ENCODE results near the gene NAA10. TPM values are rescaled to one million over a fixed set of nuclear protein-coding genes. Genes with fewer than 3 reads are reported as not detected.

NAA10 gene
- polyA plus RNA-seq, 3 donors, result 54.7 to 62.2 (median 61.4) TPM

DNA sequence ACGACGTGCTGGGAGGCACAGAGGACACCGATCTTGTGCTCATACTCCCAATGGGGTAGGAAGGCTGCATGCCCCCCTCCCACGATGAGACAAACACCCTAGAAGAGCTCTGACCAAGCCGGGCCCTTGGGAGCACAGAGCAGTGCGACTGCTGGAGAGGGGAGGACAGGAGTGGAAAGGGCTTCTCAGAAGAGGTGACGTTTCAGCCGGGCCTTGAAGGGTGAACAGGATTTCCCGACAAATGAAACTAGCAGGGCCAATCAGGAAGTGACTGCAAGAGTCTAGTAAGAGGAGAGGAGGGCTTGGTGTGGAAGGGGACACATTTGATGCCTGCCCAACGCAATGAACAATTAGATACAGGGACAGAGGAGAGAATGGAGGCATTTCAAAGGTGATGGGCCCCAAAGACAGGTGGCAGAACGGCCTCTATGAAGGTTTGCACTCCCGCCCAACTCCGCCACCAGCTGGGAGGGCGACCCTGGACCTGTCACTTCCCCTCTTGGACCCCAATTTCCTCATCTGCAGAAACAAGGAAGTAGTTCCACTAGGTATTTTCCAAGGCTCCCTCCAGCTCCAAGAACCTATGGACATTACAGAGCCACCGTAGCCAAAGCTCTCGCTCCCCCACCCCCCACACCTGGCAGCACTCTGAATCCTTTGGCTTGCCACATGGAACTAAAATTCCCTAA is 32.8 kb upstream of the NAA10 start:
- DNase-seq (ENCODE audit: low read depth in 3 of 3, low spot score in 2 of 3), result no peak

DNA sequence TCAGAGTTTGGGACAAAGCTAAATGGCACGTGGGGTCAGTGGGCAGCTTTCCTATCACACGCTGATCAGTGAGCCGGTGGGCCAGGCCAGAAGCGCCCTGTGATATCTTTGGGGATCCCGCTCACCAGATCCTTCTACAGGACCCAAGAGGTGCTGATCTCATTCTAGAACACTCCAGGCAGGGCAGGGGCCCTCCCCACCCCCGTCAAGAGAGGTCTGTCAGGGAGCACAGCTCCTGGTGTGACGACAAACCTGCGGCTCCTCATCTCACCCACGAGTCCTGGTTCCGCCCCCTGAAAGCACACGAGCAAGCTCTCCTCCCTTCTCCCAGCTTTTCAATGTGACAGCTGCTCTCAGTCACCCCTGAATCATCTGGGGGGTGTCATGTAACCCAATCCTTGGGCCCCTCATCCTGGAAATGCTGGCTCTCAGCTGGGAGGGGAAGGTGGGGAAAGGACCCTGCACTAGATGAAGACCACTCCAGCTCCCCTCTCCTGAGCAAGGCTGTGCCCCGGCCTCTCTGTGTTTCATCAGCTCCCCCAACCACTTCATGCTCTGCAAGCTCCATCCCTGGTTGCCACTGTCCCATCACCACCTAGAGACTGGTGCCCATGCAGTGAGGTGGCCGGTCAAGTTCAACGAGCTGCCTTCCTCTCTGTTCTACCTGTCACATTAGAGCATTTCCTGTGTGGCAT is 32.2 kb upstream of the NAA10 start:
- no peak for DNase-seq (ENCODE audit: low read depth in 3 of 3, low spot score in 2 of 3)

DNA sequence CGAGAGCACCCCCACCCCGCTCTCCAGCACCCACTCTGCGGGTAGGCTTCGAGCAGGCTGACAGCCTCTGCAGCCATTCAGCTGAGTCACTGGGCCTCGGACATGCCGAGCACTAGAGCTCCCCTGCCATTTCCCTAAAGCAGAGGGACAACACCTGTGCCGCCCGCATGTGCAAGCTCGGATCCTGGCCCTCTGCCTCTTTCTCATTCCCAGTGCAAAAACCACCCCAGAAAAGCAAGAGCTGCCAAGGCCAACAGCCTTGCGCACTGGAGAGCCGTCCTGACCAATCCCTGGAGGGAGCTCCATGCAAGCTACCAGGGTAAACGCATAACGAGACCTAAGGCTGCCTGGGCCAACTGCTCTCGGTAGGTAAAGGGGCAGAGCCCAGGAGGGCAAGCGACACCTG is 31.4 kb upstream of the NAA10 start:
- DNase-seq (ENCODE audit: low read depth in 3 of 3, low spot score in 2 of 3), result no peak

DNA sequence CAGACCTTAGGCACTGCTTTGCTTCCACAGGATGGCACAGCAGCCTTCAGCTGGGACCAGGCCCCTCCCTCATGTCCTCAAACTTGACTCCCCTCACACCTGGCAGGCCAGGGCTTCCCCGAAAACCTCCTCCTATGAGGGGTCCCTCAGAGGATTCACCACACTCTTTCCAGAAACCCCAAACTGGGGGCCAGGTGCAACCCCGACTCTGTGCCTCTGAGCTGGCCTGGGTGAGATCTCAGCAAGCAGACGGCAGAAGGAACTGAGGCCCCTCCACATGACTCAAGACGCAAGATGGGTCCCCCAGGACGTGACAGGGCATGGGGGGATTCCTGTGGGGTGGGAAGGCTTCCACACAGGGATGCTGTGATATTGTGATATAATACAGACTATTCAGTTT is 30.6 kb upstream of the NAA10 start:
- no peak for DNase-seq (ENCODE audit: low read depth in 3 of 3, low spot score in 2 of 3)

DNA sequence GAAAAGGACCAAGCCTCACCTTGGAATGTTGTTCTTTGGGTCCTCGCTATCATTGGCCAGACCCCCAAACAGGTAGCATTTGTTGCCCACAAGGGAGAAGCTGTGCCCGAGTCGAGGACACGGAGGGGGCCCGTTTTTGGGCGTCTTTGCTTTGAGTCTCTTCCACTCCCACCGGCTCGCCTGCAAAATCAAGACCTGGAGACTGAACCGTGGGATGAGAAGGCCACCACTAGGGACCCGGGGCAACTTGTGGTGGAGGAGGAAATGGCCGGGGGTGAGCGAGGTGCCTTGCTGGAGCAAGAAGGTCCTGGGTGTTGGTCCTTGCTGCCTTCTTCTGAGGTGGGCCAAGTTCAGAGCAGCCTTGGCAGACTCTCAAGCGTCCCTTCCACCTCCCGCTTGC is 29.3 kb upstream of the NAA10 start:
- DNase-seq (ENCODE audit: low read depth in 3 of 3, low spot score in 2 of 3), result no peak

DNA sequence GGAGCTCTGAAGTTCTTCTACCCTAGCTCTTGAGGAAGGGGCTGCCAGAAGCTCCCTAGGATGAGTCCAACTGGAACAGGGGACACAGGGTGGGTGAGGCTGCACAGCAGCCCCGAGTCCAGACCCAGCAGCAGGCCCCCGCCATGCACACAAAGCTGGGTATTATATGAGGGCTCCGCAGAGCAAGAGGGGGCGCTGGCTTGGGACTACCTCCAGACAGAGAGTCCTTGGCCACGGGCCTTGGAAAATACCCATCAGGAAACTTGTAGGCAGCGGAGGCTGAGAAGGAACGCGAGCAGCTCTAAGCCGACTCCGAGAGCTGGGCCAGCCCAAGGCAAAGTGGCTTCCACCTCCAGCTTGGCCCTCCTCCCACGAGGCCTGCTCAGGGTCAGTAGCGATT is 28.7 kb upstream of the NAA10 start:
- DNase-seq (ENCODE audit: low read depth in 3 of 3, low spot score in 2 of 3), result no peak

DNA sequence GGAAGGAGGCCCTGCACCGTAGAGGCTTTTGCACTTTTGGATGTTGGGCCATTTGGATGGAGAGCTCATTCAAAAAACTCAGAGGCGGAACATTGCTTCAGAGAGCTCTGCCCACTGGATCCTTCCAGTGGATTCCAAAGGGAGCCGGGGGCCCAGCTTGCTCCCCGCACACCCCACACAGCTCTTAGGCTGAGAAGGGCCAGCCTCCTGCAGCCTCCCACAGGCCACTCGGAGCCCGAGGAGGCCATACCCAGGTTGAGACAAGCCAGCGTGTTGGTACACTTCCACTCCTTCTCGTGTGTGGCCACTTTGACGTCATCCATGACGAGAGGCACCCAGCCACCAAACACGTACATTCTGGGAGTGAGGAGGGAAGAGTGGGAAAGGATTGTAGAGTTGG is 26.5 kb upstream of the NAA10 start:
- no peak for DNase-seq (ENCODE audit: low read depth in 3 of 3, low spot score in 2 of 3)

DNA sequence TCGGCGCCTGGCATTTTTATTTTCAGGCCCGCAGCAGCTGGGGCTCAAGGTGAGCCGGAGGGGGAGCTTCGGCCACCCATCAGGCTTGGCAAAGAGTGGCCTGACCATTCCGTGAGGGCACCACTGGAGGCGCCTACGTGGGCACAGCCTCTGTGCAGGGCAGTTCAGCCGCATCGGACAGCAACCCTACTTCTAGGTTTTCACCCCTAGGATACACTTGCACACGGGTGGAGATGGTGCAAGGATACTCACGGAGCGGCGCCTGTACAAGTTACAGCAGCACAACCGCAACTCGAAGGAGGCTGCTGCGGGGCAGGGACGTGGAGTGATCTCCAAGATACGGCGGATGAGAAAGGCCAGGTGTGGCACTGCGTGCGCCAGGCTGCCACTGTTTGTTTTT is 25.9 kb upstream of the NAA10 start:
- no peak for DNase-seq (ENCODE audit: low read depth in 3 of 3, low spot score in 2 of 3)

DNA sequence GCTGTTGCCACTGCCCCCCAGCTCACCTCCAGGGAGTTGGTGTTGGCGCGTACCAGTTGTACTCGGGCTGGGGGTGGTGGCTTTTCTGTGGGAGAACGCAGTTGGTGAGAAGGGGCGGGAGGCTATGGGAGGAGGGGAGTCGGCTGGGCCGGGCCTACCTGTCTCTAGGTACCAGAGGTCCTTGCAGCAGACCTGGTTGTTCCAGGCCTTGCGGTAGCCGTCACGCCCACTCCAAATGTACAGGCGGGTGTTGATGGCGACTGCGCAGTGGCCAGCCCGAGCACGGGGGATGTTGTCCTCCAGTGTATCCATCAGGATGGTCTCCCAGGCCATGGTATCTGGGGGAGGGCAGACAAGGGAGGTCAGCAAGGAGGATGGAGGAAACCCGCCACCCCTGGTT is 25.2 kb upstream of the NAA10 start:
- no peak for DNase-seq (ENCODE audit: low read depth in 3 of 3, low spot score in 2 of 3)

DNA sequence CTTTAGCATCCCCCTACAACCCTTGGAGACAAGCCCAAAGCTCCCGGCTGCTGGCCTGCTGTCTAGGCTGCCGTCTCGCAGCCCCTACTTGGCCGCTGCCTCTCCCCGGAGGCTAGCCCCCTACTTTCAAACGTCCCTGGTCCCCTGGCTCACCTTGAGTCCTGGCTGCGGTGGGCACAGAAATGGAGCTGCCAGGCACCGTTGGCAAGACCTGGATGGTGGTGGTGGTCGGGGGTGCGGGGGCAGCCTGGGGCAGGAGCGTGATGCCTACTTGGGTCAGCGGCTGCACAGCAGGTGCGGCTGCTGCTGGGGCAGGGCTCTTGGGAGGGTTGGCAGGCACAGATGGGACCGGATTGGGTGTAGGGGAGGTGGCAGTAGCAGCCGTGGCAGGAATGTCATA is 24.8 kb upstream of the NAA10 start:
- no peak for DNase-seq (ENCODE audit: low read depth in 3 of 3, low spot score in 2 of 3)

DNA sequence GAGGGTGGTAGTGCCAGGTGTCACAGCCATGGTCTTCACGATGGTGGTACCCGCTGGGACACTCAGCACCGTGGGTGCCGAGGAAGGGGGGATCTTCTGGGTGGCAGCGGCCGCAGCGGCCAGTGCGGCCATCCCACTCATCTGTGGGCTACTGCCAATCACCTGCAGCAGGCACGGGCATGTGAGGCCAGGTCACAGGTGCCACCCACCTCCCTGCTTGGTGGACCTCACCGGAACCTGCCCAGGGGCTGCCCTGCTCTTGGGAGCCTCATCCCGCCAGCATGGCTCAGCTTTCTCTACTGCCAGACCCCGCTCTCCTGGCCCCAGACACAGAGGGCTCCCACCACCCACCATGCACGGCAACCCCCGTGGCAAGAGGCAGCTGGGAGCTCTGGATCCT is 23.8 kb upstream of the NAA10 start:
- no peak for DNase-seq (ENCODE audit: low read depth in 3 of 3, low spot score in 2 of 3)

DNA sequence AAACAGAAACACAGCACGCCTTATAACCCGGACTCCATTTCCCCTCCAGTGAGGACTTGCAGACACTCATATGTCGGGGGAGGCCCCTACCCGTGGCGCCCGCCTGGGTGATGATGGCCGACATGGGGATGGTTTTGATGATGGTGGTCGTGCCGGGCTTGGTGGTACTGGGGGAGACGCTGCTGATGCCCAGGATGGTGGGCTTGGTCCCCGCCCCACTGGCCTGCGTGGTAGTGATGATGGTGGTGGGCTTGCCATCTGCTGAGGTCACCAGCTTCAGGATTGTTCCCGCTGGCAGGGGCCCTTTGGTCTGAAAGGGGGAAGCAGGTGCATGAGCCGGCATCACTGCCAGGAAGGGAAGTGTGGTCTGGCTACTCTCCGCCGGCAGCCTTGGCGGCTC is 22.4 kb upstream of the NAA10 start:
- DNase-seq (ENCODE audit: low read depth in 3 of 3, low spot score in 2 of 3), result no peak

DNA sequence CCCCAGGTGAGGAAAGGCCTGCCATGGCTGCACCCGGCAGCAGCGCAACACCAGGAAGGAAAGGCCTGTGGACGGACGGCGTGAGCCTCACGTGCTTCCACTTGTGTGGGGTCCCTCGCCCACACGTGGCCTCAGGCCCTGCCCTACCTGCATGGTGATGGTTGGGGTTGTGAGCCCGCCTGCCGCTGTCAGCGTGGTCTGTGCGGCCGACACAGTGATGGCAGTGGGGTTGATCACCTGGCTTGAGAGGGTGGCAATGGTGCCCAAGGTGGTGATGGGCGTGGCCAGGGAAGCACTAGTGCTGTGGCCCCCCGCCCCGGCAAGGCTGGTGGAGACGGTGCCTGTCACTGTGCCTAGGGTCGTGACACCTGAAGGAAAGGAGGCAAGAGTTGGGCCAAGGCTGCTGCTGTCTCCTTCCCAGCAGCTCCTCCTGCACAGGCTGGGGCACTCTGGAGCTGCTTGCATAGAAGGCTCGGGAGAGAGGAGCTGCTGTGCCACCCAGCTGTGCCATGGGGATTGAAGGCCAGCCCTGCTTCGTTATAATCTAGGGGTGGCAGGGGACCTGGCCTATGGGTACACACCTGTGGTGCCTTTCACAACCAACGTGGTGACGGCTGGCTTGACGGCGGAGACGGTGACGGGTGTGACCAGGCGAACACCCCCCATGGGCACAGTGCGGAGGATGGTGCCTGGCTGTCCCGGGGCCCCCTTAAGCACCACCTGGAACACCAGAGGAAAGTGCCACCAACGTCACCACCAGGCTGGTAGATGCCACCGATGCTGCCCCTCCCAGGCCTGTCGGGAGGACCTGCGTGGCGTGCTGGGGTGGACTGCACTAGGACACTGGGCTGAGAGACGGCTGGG is 21.4 kb upstream of the NAA10 start:
- DNase-seq (ENCODE audit: low read depth in 3 of 3, low spot score in 2 of 3), result no peak

DNA sequence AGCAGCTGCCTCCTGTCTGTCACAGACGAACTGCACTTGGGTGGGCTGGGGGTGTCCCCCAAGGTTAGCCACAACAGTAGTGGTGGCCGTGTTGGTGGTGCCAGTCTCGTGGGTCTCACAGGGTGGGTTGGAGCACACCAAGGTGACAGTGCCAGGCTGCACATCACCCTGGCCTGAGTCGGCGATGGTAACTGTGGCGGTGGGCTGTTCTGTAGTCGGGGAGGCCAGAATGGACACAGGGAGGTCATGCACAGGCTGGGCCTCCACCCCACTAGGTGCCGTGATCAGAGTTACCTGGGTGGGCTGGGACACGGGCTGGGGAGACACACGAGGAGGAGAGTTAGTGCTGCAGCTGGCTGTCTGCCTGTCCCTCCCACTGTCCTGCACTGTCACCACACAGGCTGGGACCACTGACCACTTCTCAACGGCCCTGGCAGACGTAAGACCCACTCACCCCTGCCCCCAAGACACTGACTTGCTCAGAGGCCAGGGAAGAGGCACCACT is 20.4 kb upstream of the NAA10 start:
- no peak for DNase-seq (ENCODE audit: low read depth in 3 of 3, low spot score in 2 of 3)

DNA sequence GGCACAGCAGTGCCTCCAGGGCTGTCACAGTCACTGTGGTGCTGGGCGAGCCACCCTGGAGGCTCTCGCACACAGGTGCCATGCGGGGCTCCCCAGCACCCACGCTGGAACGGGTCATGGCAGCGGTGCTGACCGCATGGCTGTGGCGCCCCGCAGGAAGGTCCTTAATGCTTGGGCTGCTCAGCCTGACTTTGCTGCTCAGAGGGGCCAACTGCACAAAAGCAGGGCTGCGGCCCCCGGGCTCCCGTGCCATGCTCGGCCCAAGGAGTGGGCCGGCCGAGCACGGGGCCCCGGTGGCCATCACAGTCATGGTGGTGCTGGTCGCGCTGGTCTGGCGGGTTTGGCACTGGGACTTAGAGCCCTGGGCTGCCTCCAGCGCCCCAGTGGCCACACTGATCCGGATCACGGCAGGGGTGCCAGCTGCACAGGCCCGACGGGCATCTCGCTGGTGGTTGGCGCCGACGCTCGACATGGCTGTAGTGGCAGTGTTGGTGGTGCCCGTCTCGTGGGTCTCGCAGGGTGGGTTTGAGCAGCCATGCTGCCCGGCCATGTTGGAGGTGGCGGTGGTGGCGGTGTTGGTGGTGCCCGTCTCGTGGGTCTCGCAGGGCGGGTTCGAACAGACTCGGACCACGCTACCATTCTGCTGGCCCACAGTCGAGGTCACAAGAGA is 19.9 kb upstream of the NAA10 start:
- DNase-seq (ENCODE audit: low read depth in 3 of 3, low spot score in 2 of 3), result no peak

DNA sequence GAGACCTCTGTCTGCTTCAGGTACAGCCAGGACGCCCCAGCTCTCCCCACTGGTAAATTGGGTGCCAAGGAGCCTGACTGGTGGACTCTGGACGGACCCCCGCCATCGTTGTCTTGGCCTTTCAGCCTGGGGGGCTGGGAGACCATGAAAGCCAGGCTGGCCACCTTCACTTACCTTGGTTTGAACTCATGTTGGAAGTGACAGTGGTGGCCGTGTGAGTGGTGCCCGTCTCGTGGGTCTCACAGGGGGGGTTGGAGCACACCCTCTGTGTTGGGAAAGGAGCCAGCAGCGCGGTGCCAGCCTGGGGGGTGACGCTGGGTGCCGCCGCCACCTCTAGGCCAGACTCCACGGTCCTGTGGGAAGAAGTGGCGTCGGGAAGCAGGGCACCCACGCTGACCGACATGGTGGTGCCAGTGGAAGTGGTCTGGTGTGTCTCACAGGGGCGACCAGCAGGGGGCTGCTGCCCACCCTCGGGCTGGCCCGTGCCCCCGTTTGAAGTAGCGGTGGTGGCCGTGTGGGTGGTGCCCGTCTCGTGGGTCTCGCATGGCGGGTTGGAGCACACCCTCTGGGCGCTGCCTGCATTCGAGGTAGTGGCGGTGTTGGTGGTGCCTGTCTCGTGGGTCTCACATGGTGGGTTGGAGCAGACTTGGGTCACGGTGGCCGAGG is 19.2 kb upstream of the NAA10 start:
- DNase-seq (ENCODE audit: low read depth in 3 of 3, low spot score in 2 of 3), result no peak

DNA sequence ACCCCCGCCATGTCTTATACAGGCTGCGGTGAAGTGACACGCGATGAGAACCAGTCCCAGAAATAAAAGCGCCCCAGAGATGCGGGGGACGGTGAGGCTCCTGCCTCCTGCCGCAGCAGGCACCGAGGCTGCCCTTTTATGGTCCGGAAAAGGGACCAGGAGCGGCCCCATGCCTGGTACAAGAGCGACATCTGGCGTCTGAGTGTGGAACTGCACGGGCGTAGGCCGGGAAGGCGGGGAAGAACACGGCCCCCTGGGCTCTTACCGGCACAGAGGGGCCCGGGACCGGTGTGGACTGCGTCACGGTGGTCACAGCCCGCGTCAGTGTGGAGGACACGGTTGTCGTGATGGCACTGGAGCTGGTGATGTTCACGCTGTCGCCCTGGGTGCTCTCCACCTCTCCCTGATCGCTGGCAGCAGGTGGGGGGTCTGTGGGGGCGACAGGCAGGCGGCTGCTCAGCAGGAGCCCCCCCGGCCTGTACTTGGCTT is 18.5 kb upstream of the NAA10 start:
- DNase-seq (ENCODE audit: low read depth in 3 of 3, low spot score in 2 of 3), result no peak

DNA sequence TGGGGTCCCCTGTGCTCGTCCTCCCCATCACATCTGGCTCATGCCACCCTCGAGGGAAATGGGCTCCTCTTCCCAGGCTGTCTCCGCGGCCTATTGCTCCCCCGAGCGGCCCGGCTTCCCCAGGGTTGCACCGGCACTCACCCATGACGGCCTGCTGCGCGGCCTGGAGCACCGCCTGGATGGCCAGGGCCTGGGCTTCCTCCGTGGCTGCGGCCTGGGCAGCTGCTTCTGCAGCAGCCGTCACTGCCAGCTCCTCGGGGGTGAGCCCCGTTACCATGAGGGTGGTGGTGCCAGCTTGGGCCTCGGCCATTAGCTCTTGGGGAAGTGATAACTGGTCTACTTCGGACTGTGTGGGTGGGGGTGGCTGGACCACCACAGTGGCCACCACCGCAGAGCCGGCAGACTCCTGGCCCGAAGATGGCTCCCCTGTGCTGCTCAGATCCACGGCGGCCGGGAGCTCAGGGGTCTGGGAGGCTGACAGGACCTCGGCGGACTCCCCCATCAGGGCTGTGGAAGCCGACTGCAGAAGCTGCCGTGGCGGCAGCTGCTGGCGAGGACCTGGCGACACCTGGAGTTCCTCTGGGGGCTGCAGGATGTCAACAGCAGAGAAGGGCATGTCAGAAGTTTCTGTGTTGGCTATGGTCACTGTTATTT is 17.7 kb upstream of the NAA10 start:
- no peak for DNase-seq (ENCODE audit: low read depth in 3 of 3, low spot score in 2 of 3)

DNA sequence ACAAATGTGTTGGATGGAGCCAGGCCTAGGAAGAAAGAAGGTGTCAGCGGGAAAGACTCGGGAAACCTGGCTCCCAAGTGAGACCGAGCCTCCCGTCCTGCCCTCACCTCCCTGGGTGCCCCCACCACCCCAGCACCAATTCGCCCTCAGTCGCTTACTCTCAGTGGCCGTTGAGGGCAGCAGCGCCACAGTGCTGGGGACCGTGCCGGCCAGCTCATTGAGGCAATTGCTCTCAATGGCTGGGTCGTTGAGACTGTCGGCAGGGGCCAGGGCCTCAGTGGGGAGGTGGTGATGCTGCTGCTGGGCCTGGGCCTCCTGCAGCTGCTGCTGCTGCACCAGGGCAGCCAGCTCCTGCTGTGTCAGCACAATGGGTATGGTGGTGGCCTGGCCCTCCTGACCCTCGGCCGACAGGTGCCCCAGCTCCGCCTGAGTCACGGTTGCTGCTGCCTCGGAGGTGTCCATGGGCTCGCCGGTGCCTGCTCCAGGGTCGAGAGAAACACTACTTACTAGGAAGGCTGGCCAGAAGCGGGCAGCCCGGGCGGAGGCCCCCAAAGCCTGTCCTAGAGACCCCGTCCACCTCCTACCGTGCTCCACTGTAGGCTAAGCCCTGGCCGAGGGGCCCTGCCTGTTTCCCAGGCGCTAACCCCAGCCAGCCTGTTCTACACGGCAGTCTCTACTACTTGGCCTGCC is 17.0 kb upstream of the NAA10 start:
- DNase-seq (ENCODE audit: low read depth in 3 of 3, low spot score in 2 of 3), result no peak

All from right renal cortex interstitium (tissue), 3 donors.